Neural crest cell (in vitro differentiated cells): Measurements from ENCODE around the gene SIGLEC1. TPM values are rescaled to one million over a fixed set of nuclear protein-coding genes. Genes with fewer than 3 reads are reported as not detected.

ENCODE experiments used
- DNase-seq: peaks from one replicate; pipeline ENCODE4 v3.0.0; 2021; ENCODE audit warnings: low read depth, mixed read lengths, low spot score
- H3K27ac Mint-ChIP-seq: one replicate; pipeline ENCODE4 v1.8.0; 2021; ENCODE audit warnings: mild to moderate bottlenecking, mixed read lengths; ENCODE audit not compliant: unreplicated experiment
- H3K27me3 Mint-ChIP-seq: 2 replicates; pipeline ENCODE4 v1.8.0; 2021; ENCODE audit warnings: low read depth, mild to moderate bottlenecking, mixed read lengths
- H3K36me3 Mint-ChIP-seq: 2 replicates; pipeline ENCODE4 v1.8.0; 2021; ENCODE audit warnings: low read depth, mild to moderate bottlenecking, mixed read lengths
- H3K4me1 Mint-ChIP-seq: 2 replicates; pipeline ENCODE4 v1.8.0; 2021; ENCODE audit warnings: mixed read lengths
- H3K4me3 Mint-ChIP-seq: one replicate; pipeline ENCODE4 v1.8.0; 2021; ENCODE audit warnings: mild to moderate bottlenecking, mixed read lengths
- H3K9me3 Mint-ChIP-seq: 2 replicates; pipeline ENCODE4 v1.8.0; 2021; ENCODE audit warnings: mixed read lengths
- total RNA-seq: library from RNA; stranded (reverse); gene quantifications from 2 replicates; pipeline ENCODE4 v1.2.1, GENCODE V29; 2021
- TF ChIP-seq, protein P1 (sequence below): fragments of 200-600 bp; sonication (generic); conservative IDR thresholded peaks from 2 replicates; pipeline ENCODE4 v1.5.0; 2021; ENCODE audit warnings: antibody characterized with exemption, mild to moderate bottlenecking

SIGLEC1 gene
- total RNA-seq, 1 donor from 2014 or later = not detected

DNA sequence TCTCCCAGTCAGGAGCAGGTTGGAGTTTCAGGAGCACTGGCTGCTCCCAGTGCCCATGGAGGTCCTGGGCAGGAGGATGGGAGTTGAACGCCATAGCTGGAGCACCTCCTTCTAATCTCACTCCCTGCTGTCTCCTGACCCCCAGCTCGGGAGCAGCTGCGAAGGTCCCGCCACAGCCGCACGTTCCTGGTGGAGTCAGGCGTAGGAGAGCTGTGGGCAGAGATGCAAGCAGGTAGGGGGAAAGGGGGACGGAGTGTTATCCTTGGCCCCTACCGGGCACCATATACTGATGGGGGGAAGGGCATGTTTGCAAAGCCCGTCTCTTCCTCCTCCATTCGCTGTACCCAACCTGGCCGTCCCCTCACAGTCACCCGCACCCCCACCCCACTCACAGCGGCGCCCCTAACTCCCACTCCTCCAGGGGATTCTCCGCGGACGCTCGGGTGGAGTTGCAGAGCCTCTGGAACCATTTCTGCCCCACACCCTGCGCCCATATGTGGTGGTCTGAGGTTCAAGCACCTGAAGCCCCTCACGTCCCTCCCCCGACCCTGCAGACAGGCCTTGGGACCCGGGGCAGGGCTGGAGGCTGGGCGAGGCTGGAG lies 36.8 kb upstream of the SIGLEC1 start:
- peaks cover 9% of the 10 kb centered on the region for H3K36me3 Mint-ChIP-seq
- TF ChIP-seq, protein P1, sequence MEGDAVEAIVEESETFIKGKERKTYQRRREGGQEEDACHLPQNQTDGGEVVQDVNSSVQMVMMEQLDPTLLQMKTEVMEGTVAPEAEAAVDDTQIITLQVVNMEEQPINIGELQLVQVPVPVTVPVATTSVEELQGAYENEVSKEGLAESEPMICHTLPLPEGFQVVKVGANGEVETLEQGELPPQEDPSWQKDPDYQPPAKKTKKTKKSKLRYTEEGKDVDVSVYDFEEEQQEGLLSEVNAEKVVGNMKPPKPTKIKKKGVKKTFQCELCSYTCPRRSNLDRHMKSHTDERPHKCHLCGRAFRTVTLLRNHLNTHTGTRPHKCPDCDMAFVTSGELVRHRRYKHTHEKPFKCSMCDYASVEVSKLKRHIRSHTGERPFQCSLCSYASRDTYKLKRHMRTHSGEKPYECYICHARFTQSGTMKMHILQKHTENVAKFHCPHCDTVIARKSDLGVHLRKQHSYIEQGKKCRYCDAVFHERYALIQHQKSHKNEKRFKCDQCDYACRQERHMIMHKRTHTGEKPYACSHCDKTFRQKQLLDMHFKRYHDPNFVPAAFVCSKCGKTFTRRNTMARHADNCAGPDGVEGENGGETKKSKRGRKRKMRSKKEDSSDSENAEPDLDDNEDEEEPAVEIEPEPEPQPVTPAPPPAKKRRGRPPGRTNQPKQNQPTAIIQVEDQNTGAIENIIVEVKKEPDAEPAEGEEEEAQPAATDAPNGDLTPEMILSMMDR = no peak
- H3K4me3 Mint-ChIP-seq = no peak overlapping the region
- peaks cover 74% of the 10 kb centered on the region for H3K27me3 Mint-ChIP-seq
- no peak for DNase-seq
- H3K27ac Mint-ChIP-seq = no peak overlapping the region
- peaks cover 24% of the 10 kb centered on the region for H3K4me1 Mint-ChIP-seq
- no peaks in the 10 kb centered on the region for H3K9me3 Mint-ChIP-seq

DNA sequence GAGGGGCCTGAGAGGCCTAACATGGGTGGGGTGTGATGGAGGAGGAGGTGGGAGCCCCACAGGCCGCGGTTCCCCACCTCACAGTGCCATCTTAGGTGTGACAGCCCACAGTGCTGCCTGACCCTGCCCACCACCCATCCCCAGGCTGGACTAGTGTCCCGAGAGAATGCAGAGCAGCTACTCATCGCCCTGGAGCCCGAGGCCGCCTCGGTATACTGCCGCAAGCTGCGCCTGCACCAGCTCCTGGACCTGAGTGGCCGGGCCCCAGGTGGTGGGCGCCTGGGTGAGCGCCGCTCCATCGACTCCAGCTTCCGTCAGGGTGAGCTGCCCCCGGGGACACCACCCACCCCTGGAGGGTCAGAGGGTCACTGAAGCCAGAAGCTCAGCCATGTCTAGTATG lies 35.7 kb upstream of the SIGLEC1 start:
- Mint-ChIP-seq H3K27me3 (peaks cover 80% of the 10 kb centered on the region), H3K36me3 (peaks cover 9% of the 10 kb centered on the region), H3K27ac (no peak overlapping the region), H3K4me1 (peaks cover 24% of the 10 kb centered on the region), H3K4me3 (no peak overlapping the region), H3K9me3 (no peaks in the 10 kb centered on the region)
- DNase-seq = no peak
- TF ChIP-seq, protein P1 = no peak

DNA sequence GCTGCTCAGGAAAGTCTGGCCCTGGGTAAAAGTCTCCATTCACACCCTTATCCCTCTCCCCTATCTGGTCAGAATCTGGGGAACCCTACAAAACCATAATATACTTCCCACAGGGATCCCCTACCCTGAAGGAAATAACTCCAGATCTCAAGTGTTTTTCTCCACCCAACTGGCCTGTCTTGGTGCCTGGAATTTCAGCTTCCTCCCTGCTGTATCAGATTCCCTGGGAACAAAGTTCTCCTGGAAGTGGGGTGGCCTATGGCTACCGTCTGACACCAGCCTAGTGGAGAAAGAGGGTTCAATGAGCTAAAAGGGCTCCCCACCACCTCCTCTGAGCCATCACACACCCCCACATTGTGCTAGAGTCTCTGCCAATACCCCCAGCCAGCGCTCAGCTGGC lies 35.1 kb upstream of the SIGLEC1 start:
- DNase-seq = no peak
- TF ChIP-seq, protein P1 = no peak
- peaks cover 18% of the 10 kb centered on the region for H3K4me1 Mint-ChIP-seq
- H3K27ac Mint-ChIP-seq = no peak overlapping the region
- H3K9me3 Mint-ChIP-seq = no peaks in the 10 kb centered on the region
- H3K4me3 Mint-ChIP-seq = no peak overlapping the region
- H3K36me3 Mint-ChIP-seq = peaks cover 8% of the 10 kb centered on the region
- H3K27me3 Mint-ChIP-seq = peaks cover 74% of the 10 kb centered on the region

DNA sequence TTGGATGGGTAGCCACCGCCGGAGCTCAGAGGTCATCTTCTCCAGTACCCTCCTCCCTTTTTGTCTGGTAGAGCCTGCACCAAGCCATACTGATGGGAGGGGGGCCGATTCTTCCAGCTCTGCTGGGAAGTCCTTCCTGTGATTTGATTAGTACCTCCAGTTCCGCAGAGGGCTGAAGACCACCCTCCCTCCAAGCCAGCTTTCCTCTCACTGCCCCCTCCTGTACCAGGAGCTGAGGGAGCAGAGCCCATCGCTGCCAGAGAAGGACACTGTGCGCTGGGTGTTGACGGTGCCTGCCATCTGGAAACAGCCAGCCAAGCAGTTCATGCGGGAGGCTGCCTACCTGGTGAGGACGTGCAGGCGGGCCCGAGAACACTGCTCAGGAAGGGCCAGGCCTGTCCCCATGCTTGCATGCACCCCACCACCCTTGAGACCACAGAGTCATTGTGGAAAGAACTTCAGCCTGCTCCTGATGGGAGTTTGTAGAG lies 33.3 kb upstream of the SIGLEC1 start:
- no peak for DNase-seq
- H3K4me3 Mint-ChIP-seq = peak overlapping the region; percentile 29
- no peaks in the 10 kb centered on the region for H3K9me3 Mint-ChIP-seq
- TF ChIP-seq, protein P1 = no peak
- H3K4me1 Mint-ChIP-seq = peaks cover 11% of the 10 kb centered on the region
- peaks cover 3% of the 10 kb centered on the region for H3K36me3 Mint-ChIP-seq
- H3K27ac Mint-ChIP-seq = no peak overlapping the region
- H3K27me3 Mint-ChIP-seq = peaks cover 62% of the 10 kb centered on the region

DNA sequence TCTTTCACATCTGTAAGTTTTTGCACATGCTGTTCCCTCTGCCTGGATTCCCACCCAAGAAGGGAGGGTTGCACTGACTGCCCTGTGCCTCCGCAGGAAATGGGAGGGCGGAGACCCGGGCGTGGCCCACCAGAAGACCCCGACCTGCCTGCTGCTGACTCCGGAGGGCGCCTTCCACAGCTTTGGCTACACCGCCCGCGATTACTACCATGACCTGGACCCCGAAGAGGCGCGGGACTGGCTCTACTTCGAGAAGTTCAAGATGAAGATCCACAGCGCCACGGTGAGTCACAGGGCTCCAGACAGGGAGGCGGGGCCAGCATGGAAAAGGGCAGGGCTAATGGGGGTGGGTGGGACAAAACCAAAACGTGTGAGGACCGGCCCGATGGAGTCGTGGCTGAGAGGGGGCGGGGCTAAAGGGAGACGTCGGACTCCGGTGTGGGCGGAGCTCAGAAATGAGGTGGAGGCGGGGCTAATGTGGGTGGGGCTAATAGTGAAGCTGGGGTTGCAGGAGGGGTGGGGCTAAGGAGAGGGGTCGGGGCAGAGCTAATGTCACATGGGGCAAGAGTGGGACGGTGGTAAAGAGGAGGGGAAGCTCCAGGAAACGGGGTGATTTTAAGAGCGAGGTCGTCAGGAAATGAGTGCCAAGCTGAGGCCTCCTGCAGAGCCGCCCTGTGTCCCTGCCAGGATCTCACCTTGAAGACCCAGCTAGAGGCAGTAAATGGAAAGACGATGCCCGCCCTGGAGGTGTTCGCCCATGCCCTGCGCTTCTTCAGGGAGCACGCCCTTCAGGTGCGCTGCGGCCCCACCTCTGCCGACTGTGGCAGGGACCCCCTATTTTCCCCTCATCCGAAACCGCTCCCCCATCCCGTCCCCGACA lies 32.6 kb upstream of the SIGLEC1 start:
- Mint-ChIP-seq H3K27ac (peak overlapping the region; percentile 39), H3K27me3 (peaks cover 55% of the 10 kb centered on the region), H3K4me3 (peak overlapping the region; percentile 45), H3K4me1 (peaks cover 16% of the 10 kb centered on the region), H3K9me3 (no peaks in the 10 kb centered on the region), H3K36me3 (no peaks in the 10 kb centered on the region)
- peak; percentile 69 for DNase-seq
- TF ChIP-seq, protein P1 = no peak
